H1 (cell line): ENCODE measurements around the gene ABCA13. TPM values are rescaled to one million over a fixed set of nuclear protein-coding genes. Genes with fewer than 3 reads are reported as not detected.

Experiments
- CTCF ChIA-PET: fragments of 300-600 bp; sonication (Branson Sonifier 250); formaldehyde crosslinking; loops from one replicate; lab custom pipeline; 2021; ENCODE audit not compliant: partially characterized antibody; lab: Charles Lee
- POLR2A ChIA-PET: fragments of 300-600 bp; sonication (Branson Sonifier 250); formaldehyde crosslinking; loops from one replicate; lab custom pipeline; 2021; ENCODE audit warnings: inconsistent platforms; ENCODE audit not compliant: partially characterized antibody; lab: Charles Lee
- DNase-seq, 2 experiments: peaks; one replicate each; pipeline versions ENCODE4 v3.0.0 to v3.0.0-alpha.2; 2010 to 2022; ENCODE audit warnings: low spot score in 2 of 2, low read depth in 1 of 2, mixed read lengths in 1 of 2
- FAIRE-seq: peaks from 2 replicates; lab custom pipeline; 2011; peaks lifted over from hg19 to GRCh38; lab: Jason Lieb, UNC
- H2AFZ ChIP-seq: 2 replicates; pipeline ENCODE4 v1.8.1; 2012; ENCODE audit warnings: low read length, inconsistent platforms
- H2AK5ac ChIP-seq: 2 replicates; pipeline ENCODE4 v1.6.1; 2013; ENCODE audit warnings: low read depth, low read length
- H2BK120ac ChIP-seq: replicated peaks from 2 replicates; pipeline ENCODE3; 2013; ENCODE audit warnings: low read depth, low read length, inconsistent platforms
- H2BK12ac ChIP-seq: 2 replicates; pipeline ENCODE4 v1.6.1; 2013; ENCODE audit warnings: low read depth, low read length
- H2BK15ac ChIP-seq: 2 replicates; pipeline ENCODE4 v1.6.1; 2013; ENCODE audit warnings: low read length
- H2BK20ac ChIP-seq: 2 replicates; pipeline ENCODE4 v1.6.1; 2013; ENCODE audit warnings: low read length
- H2BK5ac ChIP-seq: 2 replicates; pipeline ENCODE4 v1.6.1; 2013; ENCODE audit warnings: low read depth, low read length
- H3K14ac ChIP-seq: 2 replicates; pipeline ENCODE4 v1.6.1; 2013; ENCODE audit warnings: inconsistent platforms; ENCODE audit not compliant: insufficient read length
- H3K18ac ChIP-seq: 2 replicates; pipeline ENCODE4 v1.6.1; 2013; ENCODE audit warnings: low read length; ENCODE audit errors: extremely low read depth
- H3K23ac ChIP-seq: 2 replicates; pipeline ENCODE4 v1.6.1; 2013; ENCODE audit warnings: inconsistent platforms; ENCODE audit not compliant: insufficient read length
- H3K23me2 ChIP-seq: 2 replicates; pipeline ENCODE4 v1.6.1; 2013; ENCODE audit warnings: low read depth, low read length
- H3K27ac ChIP-seq: 2 replicates; pipeline ENCODE4 v1.6.1; 2011; ENCODE audit warnings: low read depth, low read length, inconsistent platforms
- H3K27me3 ChIP-seq, 4 experiments: replicated peaks in 1 of 4; 1 replicate in 1 of 4; 2 replicates in 3 of 4; pipeline versions ENCODE4 v1.6.1 to v1.8.1; 2011 to 2013; ENCODE audit warnings: low read length in 3 of 4, mild to moderate bottlenecking in 3 of 4, inconsistent platforms in 2 of 4, mixed read lengths in 2 of 4, moderate library complexity in 1 of 4; ENCODE audit not compliant: control insufficient read depth in 3 of 4, insufficient read depth in 3 of 4; ENCODE audit errors: extremely low read depth in 1 of 4
- H3K36me3 ChIP-seq, 4 experiments: 2 replicates each; pipeline versions ENCODE4 v1.6.1 to v1.8.1; 2011 to 2013; ENCODE audit warnings: mild to moderate bottlenecking in 4 of 4, low read length in 3 of 4, moderate library complexity in 2 of 4, control low read depth in 1 of 4, inconsistent platforms in 1 of 4; ENCODE audit not compliant: insufficient read depth in 4 of 4, control insufficient read depth in 2 of 4
- H3K4ac ChIP-seq: replicated peaks from 2 replicates; pipeline ENCODE3; 2013; ENCODE audit warnings: low read length, low read depth, mixed read lengths, inconsistent platforms; ENCODE audit not compliant: insufficient read length
- H3K4me1 ChIP-seq, 4 experiments: replicated peaks in 1 of 4; 1 replicate in 1 of 4; 2 replicates in 3 of 4; pipeline versions ENCODE4 v1.6.1 to v1.8.1; 2011 to 2013; ENCODE audit warnings: low read length in 3 of 4, inconsistent platforms in 2 of 4, mixed read lengths in 1 of 4; ENCODE audit not compliant: insufficient read depth in 4 of 4, control insufficient read depth in 3 of 4
- H3K4me2 ChIP-seq, 2 experiments: 2 replicates each; pipeline versions ENCODE4 v1.6.1 to v1.8.1; 2011 to 2013; ENCODE audit warnings: low read depth in 2 of 2, low read length in 2 of 2, control low read depth in 1 of 2, inconsistent platforms in 1 of 2, mild to moderate bottlenecking in 1 of 2; ENCODE audit not compliant: insufficient read depth in 1 of 2
- H3K4me3 ChIP-seq, 4 experiments: fragments of 200-600, 300-600 bp in 1 of 4; sonication (generic), shearing (Covaris generic), sonication (Bioruptor Twin) in 1 of 4; 2 replicates each; pipeline versions ENCODE4 v1.5.1 to v1.8.1; 2011 to 2016; ENCODE audit warnings: low read length in 4 of 4, low read depth in 3 of 4, control low read depth in 2 of 4, inconsistent platforms in 2 of 4, mild to moderate bottlenecking in 2 of 4, mixed read lengths in 1 of 4, moderate library complexity in 1 of 4; ENCODE audit not compliant: insufficient read depth in 2 of 4; ENCODE audit errors: extremely low read depth in 1 of 4
- H3K56ac ChIP-seq: replicated peaks from 2 replicates; pipeline ENCODE3; 2013; ENCODE audit warnings: low read depth, mild to moderate bottlenecking, mixed read lengths, low read length, inconsistent platforms; ENCODE audit not compliant: insufficient read length
- H3K79me1 ChIP-seq: 2 replicates; pipeline ENCODE4 v1.6.1; 2013; ENCODE audit warnings: low read depth, low read length, control low read depth
- H3K79me2 ChIP-seq, 2 experiments: 2 replicates each; pipeline versions ENCODE4 v1.6.1 to v1.8.1; 2012 to 2013; ENCODE audit warnings: low read length in 2 of 2, mild to moderate bottlenecking in 2 of 2, inconsistent platforms in 1 of 2; ENCODE audit not compliant: insufficient read depth in 2 of 2, control insufficient read depth in 1 of 2
- H3K9ac ChIP-seq, 4 experiments: replicated peaks in 1 of 4; 1 replicate in 1 of 4; 2 replicates in 3 of 4; pipeline versions ENCODE4 v1.6.1 to v1.8.1; 2011 to 2013; ENCODE audit warnings: low read depth in 3 of 4, low read length in 3 of 4, control low read depth in 2 of 4, mild to moderate bottlenecking in 2 of 4, moderate library complexity in 2 of 4, inconsistent platforms in 1 of 4; ENCODE audit errors: extremely low read depth in 1 of 4
- H3K9me3 ChIP-seq, 2 experiments: 2 replicates each; pipeline versions ENCODE4 v1.6.1 to v1.8.1; 2012 to 2013; ENCODE audit warnings: mild to moderate bottlenecking in 2 of 2, moderate library complexity in 2 of 2, control low read depth in 1 of 2, inconsistent platforms in 1 of 2, low read depth in 1 of 2, low read length in 1 of 2, mixed read lengths in 1 of 2; ENCODE audit not compliant: insufficient read depth in 2 of 2
- H4K20me1 ChIP-seq, 2 experiments: replicated peaks in 1 of 2; 2 replicates each; pipeline versions ENCODE3 to v1.8.1; 2011 to 2013; ENCODE audit warnings: inconsistent platforms in 2 of 2, low read length in 2 of 2, mild to moderate bottlenecking in 1 of 2; ENCODE audit not compliant: insufficient read depth in 2 of 2, control insufficient read depth in 1 of 2
- H4K5ac ChIP-seq: 2 replicates; pipeline ENCODE4 v1.6.1; 2013; ENCODE audit warnings: low read length, low read depth, mixed read lengths, inconsistent platforms; ENCODE audit not compliant: insufficient read length
- H4K8ac ChIP-seq: 2 replicates; pipeline ENCODE4 v1.8.0; 2013; ENCODE audit warnings: mild to moderate bottlenecking, moderate library complexity, low read length, inconsistent platforms; ENCODE audit not compliant: insufficient read depth; ENCODE audit errors: extremely low read depth
- H4K91ac ChIP-seq: replicated peaks from 2 replicates; pipeline ENCODE3; 2013; ENCODE audit warnings: low read length, mixed read lengths, inconsistent platforms; ENCODE audit not compliant: insufficient read length
- BCL11A ChIP-seq, 2 experiments: IDR thresholded peaks; one replicate each; pipeline ENCODE4 v1.6.1; 2011; ENCODE audit warnings: low read depth in 2 of 2, low read length in 2 of 2, mild to moderate bottlenecking in 2 of 2
- CBX8 ChIP-seq: fragments of 300-800, 300-1000 bp; sonication (generic); IDR thresholded peaks from 2 replicates; pipeline ENCODE4 v1.7.1; 2016; ENCODE audit warnings: low read depth, low read length, borderline replicate concordance
- FOSL1 ChIP-seq: IDR thresholded peaks from 2 replicates; pipeline ENCODE4 v1.6.1; 2011; ENCODE audit warnings: mild to moderate bottlenecking, low read depth, low read length, moderate library complexity; ENCODE audit not compliant: insufficient read depth
- GABPA ChIP-seq: IDR thresholded peaks from 2 replicates; pipeline ENCODE4 v1.6.1; 2011; ENCODE audit warnings: mild to moderate bottlenecking, low read length, moderate library complexity, borderline replicate concordance; ENCODE audit not compliant: insufficient read depth
- JUN ChIP-seq: IDR thresholded peaks from 2 replicates; pipeline ENCODE4 v1.6.1; 2011; ENCODE audit warnings: low read depth, mild to moderate bottlenecking, improper control_type of control experiment, low read length
- KDM4A ChIP-seq: IDR thresholded peaks from one replicate; pipeline ENCODE4 v1.7.1; 2012; ENCODE audit warnings: low read depth, mild to moderate bottlenecking, moderate library complexity, low read length, inconsistent platforms; ENCODE audit not compliant: severe bottlenecking
- KDM5A ChIP-seq: fragments of 200-600 bp; IDR thresholded peaks from 2 replicates; pipeline ENCODE4 v1.7.1; 2012; ENCODE audit warnings: mild to moderate bottlenecking, low read length, inconsistent platforms, mixed read lengths
- POLR2A ChIP-seq, 2 experiments: IDR thresholded peaks; 1 replicate in 1 of 2; 2 replicates in 1 of 2; pipeline ENCODE4 v1.6.1; 2011; ENCODE audit warnings: low read depth in 2 of 2, low read length in 2 of 2, mild to moderate bottlenecking in 2 of 2; ENCODE audit errors: control extremely low read depth in 1 of 2
- POLR2AphosphoS5 ChIP-seq: IDR thresholded peaks from 2 replicates; pipeline ENCODE4 v1.6.1; 2011; ENCODE audit warnings: low read depth, low read length
- POU5F1 ChIP-seq: IDR thresholded peaks from 2 replicates; pipeline ENCODE4 v1.6.1; 2011; ENCODE audit warnings: low read depth, mild to moderate bottlenecking, low read length, moderate library complexity
- RFX5 ChIP-seq: IDR thresholded peaks from 2 replicates; pipeline ENCODE4 v1.6.1; 2011; ENCODE audit warnings: low read depth, low read length, improper control_type of control experiment, borderline replicate concordance
- SIN3A ChIP-seq, 2 experiments: IDR thresholded peaks in 1 of 2; conservative IDR thresholded peaks in 1 of 2; 2 replicates each; pipeline ENCODE4 v1.6.1; 2011 to 2012; ENCODE audit warnings: low read length in 2 of 2, improper control_type of control experiment in 1 of 2, low read depth in 1 of 2, mild to moderate bottlenecking in 1 of 2
- TAF7 ChIP-seq: optimal IDR thresholded peaks from 2 replicates; pipeline ENCODE3; 2011; ENCODE audit warnings: low read depth, mild to moderate bottlenecking, inconsistent platforms, low read length, moderate library complexity, borderline replicate concordance
- TEAD4 ChIP-seq: IDR thresholded peaks from 2 replicates; pipeline ENCODE4 v1.6.1; 2012; ENCODE audit warnings: low read depth, low read length, inconsistent platforms, mixed read lengths
- WGBS, 2 experiments: shearing (Covaris generic) in 1 of 2; methylation state at CpG; one replicate each; pipeline versions ENCODE4 v1.1.6 to v1.1.7; 2013 to 2015; ENCODE audit warnings: low lambda C conversion rate in 2 of 2, mixed read lengths in 2 of 2, inconsistent platforms in 1 of 2, low coverage in 1 of 2, missing lambda C conversion rate in 1 of 2; ENCODE audit not compliant: insufficient replicate concordance in 2 of 2, insufficient coverage in 1 of 2, insufficient read length in 1 of 2; ENCODE audit errors: extremely low coverage in 1 of 2, missing lambda C conversion rate in 1 of 2; 5-methylcytosine and 5-hydroxymethylcytosine counted together
- polyA plus RNA-seq, 7 experiments: library from polyadenylated mRNA; depleted of rRNA in 3 of 7; stranded (reverse) in 5 of 7; unstranded in 2 of 7; fragments of >200 nt in 5 of 7; fragments of 200-250 nt in 2 of 7; gene quantifications; 1 replicate in 5 of 7; 2 replicates in 1 of 7; 4 replicates in 1 of 7; pipeline versions ENCODE4 v1.2.1 to v1.2.3, GENCODE V29; 2011 to 2013; ENCODE audit warnings: missing spikeins in 2 of 7, mixed read lengths in 2 of 7
- total RNA-seq: library from RNA; stranded (reverse); fragmentation: NEBNext Ultra II Directional; extraction: Animal tissue kit (Norgen Biotek cat#: 25700); gene quantifications from 2 replicates; pipeline ENCODE4 v1.2.1, GENCODE V29; 2021
- TF ChIP-seq, protein P1 (sequence below): IDR thresholded peaks from 2 replicates; pipeline ENCODE4 v1.6.1; 2012; ENCODE audit warnings: inconsistent platforms

The ABCA13 gene
- total and polyA plus RNA-seq, 2 of the 8 experiments (the other 6 are each of a cell fraction or from before 2014, with no cell fraction given) = 0.07 to 0.09 TPM

DNA sequence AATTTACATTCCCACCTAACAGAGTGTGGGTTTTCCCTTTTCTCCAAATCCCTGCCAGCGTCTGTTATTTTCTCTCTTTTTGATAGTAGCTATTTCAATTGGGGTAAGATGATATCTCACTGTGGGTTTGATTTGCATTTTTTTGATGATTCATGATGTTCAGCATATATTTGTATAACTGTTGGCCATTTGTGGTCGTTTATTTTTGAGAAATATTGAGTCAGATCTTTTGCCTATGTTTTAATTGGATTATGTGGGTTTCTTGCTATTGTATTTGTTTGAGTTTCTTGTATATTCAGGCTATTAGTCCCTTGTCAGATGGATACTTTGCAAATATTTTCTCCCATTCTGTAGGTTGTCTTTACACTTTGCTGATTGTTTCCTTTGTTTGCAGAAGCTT, 193.8 kb downstream of the ABCA13 start:
- Histone ChIP-seq H3K56ac (no peak overlapping the region), H3K23me2 (no peaks in the 10 kb centered on the region), H3K9me3 (no peaks in the 10 kb centered on the region), H3K4me2 (no peak overlapping the region), H2BK5ac (no peak overlapping the region), H3K36me3 (no peaks in the 10 kb centered on the region), H3K4me3 (no peak overlapping the region), H3K23ac (no peak overlapping the region), H3K4me1 (no peaks in the 10 kb centered on the region), H2AFZ (no peak overlapping the region), H3K18ac (no peak overlapping the region), H2BK15ac (no peak overlapping the region), H3K79me1 (no peaks in the 10 kb centered on the region), H3K27me3 (no peaks in the 10 kb centered on the region), H4K8ac (no peak overlapping the region), H2BK12ac (no peak overlapping the region), H4K91ac (no peak overlapping the region), H3K79me2 (no peaks in the 10 kb centered on the region), H3K4ac (no peak overlapping the region), H3K14ac (no peak overlapping the region), H2BK120ac (no peak overlapping the region), H4K20me1 (no peaks in the 10 kb centered on the region), H2BK20ac (no peak overlapping the region), H4K5ac (no peak overlapping the region), H3K27ac (no peak overlapping the region), H2AK5ac (no peak overlapping the region), H3K9ac (no peak overlapping the region)
- DNase-seq (no peak), FAIRE-seq (no peak)
- 77% methylated on average over 2 of the region's 2 CpGs; no CpG with 5 or more reads in 1 of the 2 experiments for WGBS, 2 experiments
- POLR2A ChIA-PET = no interaction called here
- CTCF ChIA-PET = interaction anchor here (1.1 to 1.4 kb wide), 3 partner anchors 12 to 28 kb away, joined by 3 to 5 read pairs (median 4); no protein-coding TSS in a partner anchor
- TF ChIP-seq SIN3A (conservative IDR thresholded peaks at IDR 0.05 in 1 of 2, IDR thresholded peaks at IDR 0.05 in 1 of 2; ENCODE audit: low read depth in 1 of 2, low read length in 2 of 2) = no peak
- no peak for TF ChIP-seq POLR2AphosphoS5
- no peak for TF ChIP-seq KDM5A
- TF ChIP-seq KDM4A = no peak
- TF ChIP-seq GABPA = no peak
- TF ChIP-seq POLR2A (IDR thresholded peaks at IDR 0.05; ENCODE audit: control extremely low read depth in 1 of 2, low read depth in 2 of 2, low read length in 2 of 2) = no peak
- no peak for TF ChIP-seq TAF7
- no peak for TF ChIP-seq FOSL1
- TF ChIP-seq RFX5 = no peak
- TF ChIP-seq CBX8 = no peak
- TF ChIP-seq, protein P1, sequence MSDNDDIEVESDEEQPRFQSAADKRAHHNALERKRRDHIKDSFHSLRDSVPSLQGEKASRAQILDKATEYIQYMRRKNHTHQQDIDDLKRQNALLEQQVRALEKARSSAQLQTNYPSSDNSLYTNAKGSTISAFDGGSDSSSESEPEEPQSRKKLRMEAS = no peak
- TF ChIP-seq TEAD4 = no peak
- no peak for TF ChIP-seq JUN
- TF ChIP-seq POU5F1 = no peak
- no peak for TF ChIP-seq BCL11A (IDR thresholded peaks at IDR 0.05; ENCODE audit: low read depth in 2 of 2, low read length in 2 of 2)
